ENCODE data around the gene NOL7. TPM values are rescaled to one million over a fixed set of nuclear protein-coding genes. Genes with fewer than 3 reads are reported as not detected.

The NOL7 gene
- total RNA-seq, 1 donor from 2014 or later: 48.7 TPM

- H3K27me3 Mint-ChIP-seq (ENCODE audit: unreplicated experiment): peaks cover 2% of the 10 kb centered on the region
- H3K4me3 Mint-ChIP-seq (ENCODE audit: unreplicated experiment): no peak overlapping the region
- H3K9me3 Mint-ChIP-seq (ENCODE audit: unreplicated experiment): peaks cover 5% of the 10 kb centered on the region
- no peak overlapping the region for H3K27ac Mint-ChIP-seq (ENCODE audit: unreplicated experiment)
- H3K4me1 Mint-ChIP-seq (ENCODE audit: unreplicated experiment): peaks cover 18% of the 10 kb centered on the region
- H3K36me3 Mint-ChIP-seq (ENCODE audit: unreplicated experiment): peaks cover 13% of the 10 kb centered on the region
- DNase-seq (ENCODE audit: extremely low spot score, unreplicated experiment): no peak
- no peak for TF ChIP-seq CTCF (IDR thresholded peaks at IDR 0.05)
Measured at GRCh38 chr6:13576017-13576416, 39.1 kb upstream of the NOL7 start.

- no peak for DNase-seq (ENCODE audit: extremely low spot score, unreplicated experiment)
- Mint-ChIP-seq H3K36me3 (ENCODE audit: unreplicated experiment) (peaks cover 15% of the 10 kb centered on the region), H3K4me1 (ENCODE audit: unreplicated experiment) (peaks cover 16% of the 10 kb centered on the region), H3K4me3 (ENCODE audit: unreplicated experiment) (no peak overlapping the region), H3K27me3 (ENCODE audit: unreplicated experiment) (no peaks in the 10 kb centered on the region), H3K27ac (ENCODE audit: unreplicated experiment) (no peak overlapping the region), H3K9me3 (ENCODE audit: unreplicated experiment) (peaks cover 5% of the 10 kb centered on the region)
- TF ChIP-seq CTCF (IDR thresholded peaks at IDR 0.05): no peak
Measured at GRCh38 chr6:13577926-13578325, 37.2 kb upstream of the NOL7 start.

GRCh38 chr6:13579911-13580310 is 35.2 kb upstream of the NOL7 start:
- no peak overlapping the region for H3K4me3 Mint-ChIP-seq (ENCODE audit: unreplicated experiment)
- DNase-seq (ENCODE audit: extremely low spot score, unreplicated experiment): no peak
- H3K27ac Mint-ChIP-seq (ENCODE audit: unreplicated experiment): no peak overlapping the region
- no peak for TF ChIP-seq CTCF (IDR thresholded peaks at IDR 0.05)
- H3K9me3 Mint-ChIP-seq (ENCODE audit: unreplicated experiment): peaks cover 5% of the 10 kb centered on the region
- no peaks in the 10 kb centered on the region for H3K27me3 Mint-ChIP-seq (ENCODE audit: unreplicated experiment)
- H3K4me1 Mint-ChIP-seq (ENCODE audit: unreplicated experiment): peaks cover 6% of the 10 kb centered on the region
- peaks cover 24% of the 10 kb centered on the region for H3K36me3 Mint-ChIP-seq (ENCODE audit: unreplicated experiment)

GRCh38 chr6:13581700-13582229 is 33.4 kb upstream of the NOL7 start:
- peaks cover 28% of the 10 kb centered on the region for H3K36me3 Mint-ChIP-seq (ENCODE audit: unreplicated experiment)
- peaks cover 5% of the 10 kb centered on the region for H3K9me3 Mint-ChIP-seq (ENCODE audit: unreplicated experiment)
- TF ChIP-seq CTCF (IDR thresholded peaks at IDR 0.05): no peak
- DNase-seq (ENCODE audit: extremely low spot score, unreplicated experiment): no peak
- H3K4me1 Mint-ChIP-seq (ENCODE audit: unreplicated experiment): no peaks in the 10 kb centered on the region
- H3K27ac Mint-ChIP-seq (ENCODE audit: unreplicated experiment): no peak overlapping the region
- H3K27me3 Mint-ChIP-seq (ENCODE audit: unreplicated experiment): no peaks in the 10 kb centered on the region
- no peak overlapping the region for H3K4me3 Mint-ChIP-seq (ENCODE audit: unreplicated experiment)

GRCh38 chr6:13586603-13587542 is 28.3 kb upstream of the NOL7 start:
- Mint-ChIP-seq H3K27ac (ENCODE audit: unreplicated experiment) (no peak overlapping the region), H3K27me3 (ENCODE audit: unreplicated experiment) (no peaks in the 10 kb centered on the region), H3K4me3 (ENCODE audit: unreplicated experiment) (no peak overlapping the region), H3K36me3 (ENCODE audit: unreplicated experiment) (peaks cover 25% of the 10 kb centered on the region), H3K4me1 (ENCODE audit: unreplicated experiment) (no peaks in the 10 kb centered on the region), H3K9me3 (ENCODE audit: unreplicated experiment) (no peaks in the 10 kb centered on the region)
- DNase-seq (ENCODE audit: extremely low spot score, unreplicated experiment): peak; percentile 13
- TF ChIP-seq CTCF (IDR thresholded peaks at IDR 0.05): no peak
